CD4-positive, alpha-beta T cell treated with Interferon gamma for 1 hour (primary cell): Measurements from ENCODE around the gene PTCD3.

Experiments
- DNase-seq: peaks from one replicate; pipeline ENCODE4 v3.0.0-alpha.2; 2020

The PTCD3 gene

GRCh38 chr2:86105969-86106945, at the start of gene PTCD3:
Gene PTCD3 (plus strand): TSS chr2:86106235. CDS start chr2:86106248, 13 bp downstream.
- DNase-seq = peak; percentile 92

GRCh38 chr2:86056590-86057331, 49.3 kb upstream of the PTCD3 start:
- no peak for DNase-seq

GRCh38 chr2:86062043-86062442, 44.0 kb upstream of the PTCD3 start:
- no peak for DNase-seq

GRCh38 chr2:86064006-86064405, 42.0 kb upstream of the PTCD3 start:
- no peak for DNase-seq

GRCh38 chr2:86065512-86065911, 40.5 kb upstream of the PTCD3 start:
- no peak for DNase-seq

GRCh38 chr2:86066007-86066578, 39.9 kb upstream of the PTCD3 start:
- no peak for DNase-seq

- no peak for DNase-seq
These were observed 39.1 kb upstream of the PTCD3 start for GRCh38 chr2:86066915-86067314.

GRCh38 chr2:86068136-86068588, 37.9 kb upstream of the PTCD3 start:
- DNase-seq = peak; percentile 49

- DNase-seq = no peak
These were observed 37.4 kb upstream of the PTCD3 start for GRCh38 chr2:86068648-86069047.

GRCh38 chr2:86069091-86069685, 36.8 kb upstream of the PTCD3 start:
- no peak for DNase-seq

- no peak for DNase-seq
These were observed 36.2 kb upstream of the PTCD3 start for GRCh38 chr2:86069783-86070339.

- DNase-seq = no peak
These were observed 35.2 kb upstream of the PTCD3 start for GRCh38 chr2:86070868-86071267.

GRCh38 chr2:86072271-86072858, 33.7 kb upstream of the PTCD3 start:
- peak; percentile 49 for DNase-seq

GRCh38 chr2:86073225-86073624, 32.8 kb upstream of the PTCD3 start:
- DNase-seq = no peak

GRCh38 chr2:86074256-86074655, 31.8 kb upstream of the PTCD3 start:
- DNase-seq = no peak

- DNase-seq = no peak
These were observed 31.2 kb upstream of the PTCD3 start for GRCh38 chr2:86074811-86075210.

- no peak for DNase-seq
These were observed 30.1 kb upstream of the PTCD3 start for GRCh38 chr2:86075886-86076285.

- peak; percentile 48 for DNase-seq
These were observed 27.1 kb upstream of the PTCD3 start for GRCh38 chr2:86078774-86079545.

GRCh38 chr2:86079981-86080911, 25.8 kb upstream of the PTCD3 start:
- DNase-seq = peak; percentile 85

GRCh38 chr2:86081724-86082123, 24.3 kb upstream of the PTCD3 start:
- no peak for DNase-seq
